Thoracic aorta (tissue), 2 donors: ENCODE data around the gene VDAC1. TPM values are rescaled to one million over a fixed set of nuclear protein-coding genes. Genes with fewer than 3 reads are reported as not detected.

Experiments
- ATAC-seq: fragments of 150-250 bp; one replicate; pipeline ENCODE4 v1.8.0; 2017; ENCODE audit warnings: low read depth; ENCODE audit not compliant: insufficient number of reproducible peaks, low FRiP score
- DNase-seq: peaks from one replicate; pipeline ENCODE4 v3.0.0-alpha.2; 2020; ENCODE audit warnings: low spot score
- H3K27ac ChIP-seq, 2 donors: fragments of 200-600 bp; sonication (generic); 1 replicate in 1 of 2; 2 replicates in 1 of 2; pipeline ENCODE4 v1.5.1; 2016; ENCODE audit warnings: mild to moderate bottlenecking in 2 of 2, moderate library complexity in 2 of 2
- H3K27me3 ChIP-seq: fragments of 200-600 bp; sonication (generic); replicated peaks from 2 replicates; pipeline ENCODE4 v1.6.0; 2016; ENCODE audit warnings: mild to moderate bottlenecking; ENCODE audit not compliant: insufficient read depth
- H3K36me3 ChIP-seq: fragments of 200-600 bp; sonication (generic); one replicate; pipeline ENCODE4 v1.5.1; 2016
- H3K4me1 ChIP-seq, 2 donors: fragments of 200-600 bp; sonication (generic); 1 replicate in 1 of 2; 2 replicates in 1 of 2; pipeline versions ENCODE4 v1.5.1 to v1.6.0; 2016; ENCODE audit warnings: low read depth in 2 of 2, mild to moderate bottlenecking in 1 of 2; ENCODE audit not compliant: control insufficient read depth in 1 of 2
- H3K4me3 ChIP-seq: fragments of 200-600 bp; sonication (generic); 2 replicates; pipeline ENCODE4 v1.5.1; 2016; ENCODE audit warnings: mild to moderate bottlenecking
- H3K9me3 ChIP-seq: fragments of 200-600 bp; sonication (generic); 2 replicates; pipeline ENCODE4 v1.5.1; 2016
- total RNA-seq, 2 donors: library from RNA; depleted of rRNA; stranded (reverse); fragments of >200 nt; gene quantifications; one replicate each; pipeline versions ENCODE4 v1.1.0 to v1.2.3, GENCODE V29; 2016
- TF ChIP-seq, protein P1 (sequence below): fragments of 200-600 bp; sonication (generic); IDR thresholded peaks from one replicate; pipeline ENCODE4 v1.5.1; 2019; ENCODE audit warnings: antibody characterized with exemption

VDAC1 gene
- total RNA-seq, 2 donors from 2014 or later: 77.0 to 112 TPM

GRCh38 chr5:133993185-133993936 lies 11.4 kb downstream of the VDAC1 start:
- Histone ChIP-seq H3K27me3 (no peaks in the 10 kb centered on the region), H3K4me3 (no peak overlapping the region), H3K36me3 (peaks cover 26% of the 10 kb centered on the region), H3K9me3 (no peaks in the 10 kb centered on the region), H3K4me1 (peaks cover 22 to 59% of the 10 kb centered on the region in 2 donors), H3K27ac (no peak overlapping the region)
- DNase-seq (no peak), ATAC-seq (no peak)
- TF ChIP-seq, protein P1, sequence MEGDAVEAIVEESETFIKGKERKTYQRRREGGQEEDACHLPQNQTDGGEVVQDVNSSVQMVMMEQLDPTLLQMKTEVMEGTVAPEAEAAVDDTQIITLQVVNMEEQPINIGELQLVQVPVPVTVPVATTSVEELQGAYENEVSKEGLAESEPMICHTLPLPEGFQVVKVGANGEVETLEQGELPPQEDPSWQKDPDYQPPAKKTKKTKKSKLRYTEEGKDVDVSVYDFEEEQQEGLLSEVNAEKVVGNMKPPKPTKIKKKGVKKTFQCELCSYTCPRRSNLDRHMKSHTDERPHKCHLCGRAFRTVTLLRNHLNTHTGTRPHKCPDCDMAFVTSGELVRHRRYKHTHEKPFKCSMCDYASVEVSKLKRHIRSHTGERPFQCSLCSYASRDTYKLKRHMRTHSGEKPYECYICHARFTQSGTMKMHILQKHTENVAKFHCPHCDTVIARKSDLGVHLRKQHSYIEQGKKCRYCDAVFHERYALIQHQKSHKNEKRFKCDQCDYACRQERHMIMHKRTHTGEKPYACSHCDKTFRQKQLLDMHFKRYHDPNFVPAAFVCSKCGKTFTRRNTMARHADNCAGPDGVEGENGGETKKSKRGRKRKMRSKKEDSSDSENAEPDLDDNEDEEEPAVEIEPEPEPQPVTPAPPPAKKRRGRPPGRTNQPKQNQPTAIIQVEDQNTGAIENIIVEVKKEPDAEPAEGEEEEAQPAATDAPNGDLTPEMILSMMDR: no peak

DNA sequence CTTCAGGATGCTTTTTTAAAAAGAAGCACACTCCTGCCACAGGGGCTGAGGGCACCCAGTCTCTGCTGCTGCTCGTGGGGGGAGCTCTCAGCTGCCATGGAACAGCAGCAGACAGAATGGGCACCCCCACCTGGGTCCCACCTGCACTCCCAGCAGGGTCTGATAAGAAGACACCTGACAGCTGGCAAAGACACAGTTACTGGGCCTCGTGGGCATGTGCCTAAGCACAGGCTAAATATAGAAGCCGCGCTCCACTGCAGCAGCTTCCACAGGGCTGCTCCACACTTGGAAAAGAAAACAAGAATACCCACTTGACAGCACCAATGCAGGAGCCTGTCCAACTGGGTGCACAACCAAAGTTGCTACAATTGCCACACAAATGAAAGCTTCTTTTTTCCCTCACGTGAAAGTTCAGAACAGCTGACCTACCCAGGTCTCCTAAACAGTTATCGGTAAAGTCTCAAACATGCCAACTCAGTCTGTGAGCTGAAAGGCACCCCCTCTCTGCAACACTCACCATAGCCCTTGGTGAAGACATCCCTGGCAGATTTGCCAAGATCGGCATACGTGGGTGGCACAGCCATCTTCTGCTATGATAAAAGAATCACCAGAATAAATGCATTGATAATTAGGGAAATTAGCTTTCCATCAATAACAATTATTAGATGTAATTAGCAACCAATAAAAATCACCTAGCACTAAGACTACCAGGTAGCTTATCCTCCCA lies 12.2 kb downstream of the VDAC1 start:
- no peak for DNase-seq
- H3K4me1 ChIP-seq: peaks cover 22 to 59% of the 10 kb centered on the region in 2 donors
- H3K4me3 ChIP-seq: no peak overlapping the region
- H3K9me3 ChIP-seq: no peaks in the 10 kb centered on the region
- ATAC-seq: no peak
- no peak overlapping the region for H3K27ac ChIP-seq
- TF ChIP-seq, protein P1: no peak
- peaks cover 29% of the 10 kb centered on the region for H3K36me3 ChIP-seq
- H3K27me3 ChIP-seq: no peaks in the 10 kb centered on the region

DNA sequence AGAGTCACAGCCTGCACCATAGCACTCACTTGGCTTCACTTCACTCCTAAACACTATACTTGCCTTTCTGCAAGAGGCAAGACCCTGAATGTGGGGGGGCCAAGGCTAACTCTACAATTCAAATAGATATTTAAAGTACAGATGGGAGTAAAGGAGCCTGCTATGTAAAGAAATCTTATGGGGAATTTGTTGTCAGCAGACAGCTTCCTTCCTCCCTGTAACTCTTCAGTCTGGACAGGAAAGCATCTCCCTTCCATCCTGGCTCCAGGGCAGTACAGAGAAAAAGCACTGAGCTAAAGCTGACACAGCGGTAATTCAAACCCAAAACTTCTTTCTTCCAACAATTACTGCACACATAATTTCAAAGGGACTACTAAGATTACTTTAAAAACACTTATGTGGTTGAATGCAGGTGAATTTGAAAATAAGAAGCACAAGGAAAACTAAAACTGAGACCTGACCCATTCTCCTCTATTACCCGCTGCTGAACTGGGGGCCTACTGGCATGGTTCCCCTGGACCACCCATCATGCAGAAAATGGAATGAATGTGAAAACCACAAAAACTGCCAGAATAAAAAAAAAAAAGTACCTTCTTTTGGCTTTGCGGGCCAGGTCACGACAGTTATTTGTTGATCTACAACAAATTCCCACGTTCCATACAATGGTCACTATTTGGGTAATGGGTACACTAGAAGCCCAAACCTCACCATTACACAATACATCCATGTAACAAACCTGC lies 13.4 kb downstream of the VDAC1 start:
- no peaks in the 10 kb centered on the region for H3K27me3 ChIP-seq
- TF ChIP-seq, protein P1: no peak
- H3K4me1 ChIP-seq: peaks cover 22 to 51% of the 10 kb centered on the region in 2 donors
- peaks cover 36% of the 10 kb centered on the region for H3K36me3 ChIP-seq
- ATAC-seq (no peak), DNase-seq (no peak)
- H3K27ac ChIP-seq: no peak overlapping the region
- no peaks in the 10 kb centered on the region for H3K9me3 ChIP-seq
- no peak overlapping the region for H3K4me3 ChIP-seq

- peaks cover 17 to 41% of the 10 kb centered on the region in 2 donors for H3K4me1 ChIP-seq
- H3K9me3 ChIP-seq: no peaks in the 10 kb centered on the region
- peaks cover 36% of the 10 kb centered on the region for H3K36me3 ChIP-seq
- DNase-seq (no peak), ATAC-seq (no peak)
- no peak overlapping the region for H3K4me3 ChIP-seq
- H3K27ac ChIP-seq: no peak overlapping the region
- H3K27me3 ChIP-seq: no peaks in the 10 kb centered on the region
- TF ChIP-seq, protein P1: no peak
Observed at GRCh38 chr5:133990396-133990795, 14.4 kb downstream of the VDAC1 start.
